HepG2 (cell line): Measurements from ENCODE around the gene LBX2.
A peak's percentile ranks its signal among the peaks of the same experiment; 100 is the strongest.

ENCODE experiments used
- FIP1L1 ChIP-seq: fragments of 200-400 bp; formaldehyde crosslinking; IDR thresholded peaks from 2 replicates; pipeline ENCODE4 v1.6.1; 2018; ENCODE audit warnings: low read depth, mild to moderate bottlenecking, low read length, moderate library complexity, borderline replicate concordance; ENCODE audit not compliant: insufficient read depth
- KDM4B ChIP-seq: sonication (generic); formaldehyde crosslinking; IDR thresholded peaks from 2 replicates; pipeline ENCODE4 v1.4.0; 2020; ENCODE audit warnings: missing genetic modification reagents
- RBFOX2 ChIP-seq: fragments of 200-400 bp; formaldehyde crosslinking; IDR thresholded peaks from 2 replicates; pipeline ENCODE4 v1.6.1; 2017; ENCODE audit warnings: low read depth, mild to moderate bottlenecking, low read length
- SRSF4 ChIP-seq: fragments of 200-400 bp; formaldehyde crosslinking; IDR thresholded peaks from one replicate; pipeline ENCODE4 v1.6.1; 2018; ENCODE audit warnings: mild to moderate bottlenecking, low read depth, low read length, moderate library complexity; ENCODE audit not compliant: poor library complexity, severe bottlenecking
- TCF7L2 ChIP-seq: IDR thresholded peaks from 2 replicates; pipeline ENCODE4 v1.6.1; 2011; ENCODE audit warnings: mild to moderate bottlenecking, low read depth, low read length, moderate library complexity
- TF ChIP-seq, protein P1 (sequence below): IDR thresholded peaks from 2 replicates; pipeline ENCODE4 v1.6.1; 2012; ENCODE audit warnings: inconsistent platforms
- TF ChIP-seq, protein P2 (sequence below): sonication (generic); formaldehyde crosslinking; IDR thresholded peaks from 2 replicates; pipeline ENCODE4 v1.5.1; 2020; ENCODE audit warnings: mild to moderate bottlenecking, missing genetic modification reagents
- TF ChIP-seq, protein P3 (sequence below): sonication (generic); formaldehyde crosslinking; IDR thresholded peaks from 2 replicates; pipeline ENCODE4 v1.4.0; 2020; ENCODE audit warnings: missing genetic modification reagents, borderline replicate concordance
- TF ChIP-seq, protein P4 (sequence below): sonication (generic); formaldehyde crosslinking; IDR thresholded peaks from 2 replicates; pipeline ENCODE4 v1.5.0; 2020; ENCODE audit warnings: mild to moderate bottlenecking, missing genetic modification reagents, moderate library complexity
- TF ChIP-seq, protein P5 (sequence below): sonication (generic); formaldehyde crosslinking; IDR thresholded peaks from 2 replicates; pipeline ENCODE4 v1.4.0; 2020; ENCODE audit warnings: low read depth, mild to moderate bottlenecking, missing genetic modification reagents

DNA sequence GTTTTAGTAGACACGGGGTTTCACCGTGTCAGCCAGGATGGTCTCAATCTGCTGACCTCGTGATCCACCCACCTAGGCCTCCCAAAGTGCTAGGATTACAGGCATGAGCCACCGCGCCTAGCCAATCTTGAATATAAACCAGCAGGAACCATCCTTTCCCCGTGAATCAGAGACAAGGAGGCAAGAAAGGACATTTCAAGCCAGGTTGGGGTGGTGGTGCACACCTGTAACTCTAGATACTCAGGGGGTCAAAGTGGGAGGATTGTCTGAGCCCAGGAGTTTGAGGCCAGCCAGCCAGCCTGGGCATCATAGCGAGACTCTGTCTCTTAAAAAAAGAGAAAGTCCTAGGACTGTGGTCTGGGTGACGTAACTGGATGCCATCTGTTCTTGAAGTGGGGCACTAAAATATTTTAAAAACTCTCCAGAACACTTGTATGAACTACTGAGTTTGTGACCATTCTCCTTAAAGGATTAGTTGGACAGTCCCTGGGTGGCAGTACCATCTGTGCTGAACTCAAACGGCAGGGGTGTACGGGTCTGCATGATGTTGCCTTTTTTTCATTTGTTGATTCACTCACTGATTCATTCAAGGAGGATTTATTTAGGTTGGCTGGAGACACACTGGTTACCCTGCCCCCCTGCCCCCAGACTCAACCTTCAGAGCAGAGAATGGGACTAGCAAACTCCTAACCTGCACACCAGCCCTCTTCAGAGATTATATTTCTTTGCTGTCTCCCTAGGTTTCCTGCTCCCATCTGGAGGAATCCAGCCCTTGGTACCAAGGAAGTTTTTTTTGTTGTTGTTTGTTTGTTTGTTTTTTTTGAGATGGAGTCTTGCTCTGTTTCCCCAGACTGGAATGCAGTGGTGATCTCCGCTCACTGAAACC is 11.9 kb upstream of the LBX2 start:
- no peak for TF ChIP-seq RBFOX2
- TF ChIP-seq, protein P1, sequence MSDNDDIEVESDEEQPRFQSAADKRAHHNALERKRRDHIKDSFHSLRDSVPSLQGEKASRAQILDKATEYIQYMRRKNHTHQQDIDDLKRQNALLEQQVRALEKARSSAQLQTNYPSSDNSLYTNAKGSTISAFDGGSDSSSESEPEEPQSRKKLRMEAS, result no peak
- no peak for TF ChIP-seq KDM4B (CRISPR knock-in tag)
- TF ChIP-seq, protein P2, sequence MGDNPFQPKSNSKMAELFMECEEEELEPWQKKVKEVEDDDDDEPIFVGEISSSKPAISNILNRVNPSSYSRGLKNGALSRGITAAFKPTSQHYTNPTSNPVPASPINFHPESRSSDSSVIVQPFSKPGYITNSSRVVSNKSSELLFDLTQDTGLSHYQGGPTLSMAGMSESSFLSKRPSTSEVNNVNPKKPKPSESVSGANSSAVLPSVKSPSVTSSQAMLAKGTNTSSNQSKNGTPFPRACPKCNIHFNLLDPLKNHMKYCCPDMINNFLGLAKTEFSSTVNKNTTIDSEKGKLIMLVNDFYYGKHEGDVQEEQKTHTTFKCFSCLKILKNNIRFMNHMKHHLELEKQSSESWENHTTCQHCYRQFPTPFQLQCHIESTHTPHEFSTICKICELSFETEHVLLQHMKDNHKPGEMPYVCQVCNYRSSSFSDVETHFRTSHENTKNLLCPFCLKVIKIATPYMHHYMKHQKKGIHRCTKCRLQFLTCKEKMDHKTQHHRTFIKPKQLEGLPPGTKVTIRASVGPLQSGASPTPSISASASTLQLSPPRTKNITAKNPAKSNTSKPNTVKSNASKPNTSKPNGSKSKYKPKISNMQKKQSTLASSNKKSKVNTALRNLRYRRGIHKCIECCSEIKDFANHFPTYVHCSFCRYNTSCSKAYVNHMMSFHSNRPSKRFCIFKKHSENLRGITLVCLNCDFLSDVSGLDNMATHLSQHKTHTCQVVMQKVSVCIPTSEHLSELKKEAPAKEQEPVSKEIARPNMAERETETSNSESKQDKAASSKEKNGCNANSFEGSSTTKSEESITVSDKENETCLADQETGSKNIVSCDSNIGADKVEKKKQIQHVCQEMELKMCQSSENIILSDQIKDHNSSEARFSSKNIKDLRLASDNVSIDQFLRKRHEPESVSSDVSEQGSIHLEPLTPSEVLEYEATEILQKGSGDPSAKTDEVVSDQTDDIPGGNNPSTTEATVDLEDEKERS (CRISPR knock-in tag), result peak; percentile 65; the same call in 1 of the 2 replicates
- no peak for TF ChIP-seq TCF7L2
- TF ChIP-seq, protein P3, sequence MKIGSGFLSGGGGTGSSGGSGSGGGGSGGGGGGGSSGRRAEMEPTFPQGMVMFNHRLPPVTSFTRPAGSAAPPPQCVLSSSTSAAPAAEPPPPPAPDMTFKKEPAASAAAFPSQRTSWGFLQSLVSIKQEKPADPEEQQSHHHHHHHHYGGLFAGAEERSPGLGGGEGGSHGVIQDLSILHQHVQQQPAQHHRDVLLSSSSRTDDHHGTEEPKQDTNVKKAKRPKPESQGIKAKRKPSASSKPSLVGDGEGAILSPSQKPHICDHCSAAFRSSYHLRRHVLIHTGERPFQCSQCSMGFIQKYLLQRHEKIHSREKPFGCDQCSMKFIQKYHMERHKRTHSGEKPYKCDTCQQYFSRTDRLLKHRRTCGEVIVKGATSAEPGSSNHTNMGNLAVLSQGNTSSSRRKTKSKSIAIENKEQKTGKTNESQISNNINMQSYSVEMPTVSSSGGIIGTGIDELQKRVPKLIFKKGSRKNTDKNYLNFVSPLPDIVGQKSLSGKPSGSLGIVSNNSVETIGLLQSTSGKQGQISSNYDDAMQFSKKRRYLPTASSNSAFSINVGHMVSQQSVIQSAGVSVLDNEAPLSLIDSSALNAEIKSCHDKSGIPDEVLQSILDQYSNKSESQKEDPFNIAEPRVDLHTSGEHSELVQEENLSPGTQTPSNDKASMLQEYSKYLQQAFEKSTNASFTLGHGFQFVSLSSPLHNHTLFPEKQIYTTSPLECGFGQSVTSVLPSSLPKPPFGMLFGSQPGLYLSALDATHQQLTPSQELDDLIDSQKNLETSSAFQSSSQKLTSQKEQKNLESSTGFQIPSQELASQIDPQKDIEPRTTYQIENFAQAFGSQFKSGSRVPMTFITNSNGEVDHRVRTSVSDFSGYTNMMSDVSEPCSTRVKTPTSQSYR, result no peak
- TF ChIP-seq SRSF4, result no peak
- TF ChIP-seq, protein P4, sequence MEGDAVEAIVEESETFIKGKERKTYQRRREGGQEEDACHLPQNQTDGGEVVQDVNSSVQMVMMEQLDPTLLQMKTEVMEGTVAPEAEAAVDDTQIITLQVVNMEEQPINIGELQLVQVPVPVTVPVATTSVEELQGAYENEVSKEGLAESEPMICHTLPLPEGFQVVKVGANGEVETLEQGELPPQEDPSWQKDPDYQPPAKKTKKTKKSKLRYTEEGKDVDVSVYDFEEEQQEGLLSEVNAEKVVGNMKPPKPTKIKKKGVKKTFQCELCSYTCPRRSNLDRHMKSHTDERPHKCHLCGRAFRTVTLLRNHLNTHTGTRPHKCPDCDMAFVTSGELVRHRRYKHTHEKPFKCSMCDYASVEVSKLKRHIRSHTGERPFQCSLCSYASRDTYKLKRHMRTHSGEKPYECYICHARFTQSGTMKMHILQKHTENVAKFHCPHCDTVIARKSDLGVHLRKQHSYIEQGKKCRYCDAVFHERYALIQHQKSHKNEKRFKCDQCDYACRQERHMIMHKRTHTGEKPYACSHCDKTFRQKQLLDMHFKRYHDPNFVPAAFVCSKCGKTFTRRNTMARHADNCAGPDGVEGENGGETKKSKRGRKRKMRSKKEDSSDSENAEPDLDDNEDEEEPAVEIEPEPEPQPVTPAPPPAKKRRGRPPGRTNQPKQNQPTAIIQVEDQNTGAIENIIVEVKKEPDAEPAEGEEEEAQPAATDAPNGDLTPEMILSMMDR, result no peak
- no peak for TF ChIP-seq FIP1L1
- TF ChIP-seq, protein P5, sequence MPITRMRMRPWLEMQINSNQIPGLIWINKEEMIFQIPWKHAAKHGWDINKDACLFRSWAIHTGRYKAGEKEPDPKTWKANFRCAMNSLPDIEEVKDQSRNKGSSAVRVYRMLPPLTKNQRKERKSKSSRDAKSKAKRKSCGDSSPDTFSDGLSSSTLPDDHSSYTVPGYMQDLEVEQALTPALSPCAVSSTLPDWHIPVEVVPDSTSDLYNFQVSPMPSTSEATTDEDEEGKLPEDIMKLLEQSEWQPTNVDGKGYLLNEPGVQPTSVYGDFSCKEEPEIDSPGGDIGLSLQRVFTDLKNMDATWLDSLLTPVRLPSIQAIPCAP (CRISPR knock-in tag), result no peak
